Body of pancreas (tissue), 4 donors: Measurements from ENCODE around the gene ADIPOR1. TPM values are rescaled to one million over a fixed set of nuclear protein-coding genes. Genes with fewer than 3 reads are reported as not detected.
"Not testable (repeated sequence)": the region's sequence is repeated elsewhere in the genome, so short reads cannot be mapped to it uniquely, and the experiment has no call there.

Experiments
- ATAC-seq: fragments of 150-250 bp; one replicate; pipeline ENCODE4 v1.9.1; 2016
- DNase-seq, 4 donors: peaks; one replicate each; pipeline ENCODE4 v3.0.0-alpha.2; 2019
- H3K27ac ChIP-seq, 4 donors: fragments of 200-600 bp; sonication (generic); 1 replicate in 3 of 4; 2 replicates in 1 of 4; pipeline versions ENCODE4 v1.5.1 to v1.6.1; 2016 to 2019; ENCODE audit warnings: mild to moderate bottlenecking in 1 of 4, mixed read lengths in 1 of 4, moderate library complexity in 1 of 4
- H3K27me3 ChIP-seq, 2 donors: fragments of 200-600 bp; sonication (generic); one replicate each; pipeline ENCODE4 v1.6.0; 2016; ENCODE audit warnings: mild to moderate bottlenecking in 1 of 2
- H3K36me3 ChIP-seq, 2 donors: fragments of 200-600 bp; sonication (generic); replicated peaks in 1 of 2; 2 replicates each; pipeline ENCODE4 v1.5.1; 2016; ENCODE audit warnings: low read depth in 2 of 2; ENCODE audit not compliant: insufficient read depth in 1 of 2
- H3K4me1 ChIP-seq: fragments of 200-600 bp; sonication (generic); one replicate; pipeline ENCODE4 v1.6.0; 2016
- H3K4me3 ChIP-seq, 2 donors: fragments of 200-600 bp; sonication (generic); 1 replicate in 1 of 2; 2 replicates in 1 of 2; pipeline ENCODE4 v1.5.1; 2016 to 2019
- H3K9me3 ChIP-seq, 3 donors: fragments of 200-600 bp; sonication (generic); 1 replicate in 2 of 3; 2 replicates in 1 of 3; pipeline ENCODE4 v1.5.1; 2016
- CTCF ChIP-seq, 7 experiments: fragments of 450-650 bp in 4 of 7; fragments of 200-600 bp in 3 of 7; sonication (generic) in 3 of 7; IDR thresholded peaks; one replicate each; pipeline ENCODE4 v1.5.1; 2016 to 2019; ENCODE audit warnings: antibody characterized with exemption in 7 of 7
- POLR2A ChIP-seq, 3 donors: fragments of 450-650 bp; IDR thresholded peaks; one replicate each; pipeline ENCODE4 v1.6.1; 2016; ENCODE audit warnings: antibody characterized with exemption in 3 of 3, mild to moderate bottlenecking in 2 of 3
- WGBS, 2 donors: methylation state at CpG; one replicate each; pipeline ENCODE4 v1.1.5; 2017; 5-methylcytosine and 5-hydroxymethylcytosine counted together
- intact Hi-C: fragments of 100-400 bp; cut with DNase I; formaldehyde crosslinking; loops from one replicate; pipeline ENCODE4 v1.15.1; 2023
- total RNA-seq, 2 donors: library from RNA; depleted of rRNA; stranded (reverse); fragments of >200 nt; gene quantifications; one replicate each; pipeline ENCODE4 v1.1.0, GENCODE V29; 2016

The ADIPOR1 gene
- total RNA-seq, 2 donors from 2014 or later = 38.6 to 52.4 TPM

GRCh38 chr1:202942426-202942825 is 15.7 kb downstream of the ADIPOR1 start:
- 83 to 92% methylated on average over 1 of the region's 1 CpG for WGBS, 2 donors
- TF ChIP-seq POLR2A (IDR thresholded peaks at IDR 0.05) = no peak
- no peak for TF ChIP-seq CTCF (IDR thresholded peaks at IDR 0.05)
- H3K9me3 ChIP-seq = no peaks in the 10 kb centered on the region
- intact Hi-C loops = no loop called here
- no peak overlapping the region for H3K27ac ChIP-seq
- ATAC-seq (no peak), DNase-seq (no peak)
- H3K4me3 ChIP-seq = no peak overlapping the region
- H3K36me3 ChIP-seq = peaks cover 17 to 44% of the 10 kb centered on the region in 2 donors
- no peaks in the 10 kb centered on the region for H3K4me1 ChIP-seq
- H3K27me3 ChIP-seq = no peaks in the 10 kb centered on the region

GRCh38 chr1:202941372-202941771 is 16.7 kb downstream of the ADIPOR1 start:
- no peak for DNase-seq
- TF ChIP-seq POLR2A (IDR thresholded peaks at IDR 0.05) (no peak), CTCF (IDR thresholded peaks at IDR 0.05) (no peak)
- intact Hi-C loops = no loop called here
- 95% methylated on average over 4 of the region's 4 CpGs for WGBS, 2 donors
- H3K4me3 ChIP-seq = no peak overlapping the region
- H3K36me3 ChIP-seq = peaks cover 15 to 42% of the 10 kb centered on the region in 2 donors
- no peaks in the 10 kb centered on the region for H3K4me1 ChIP-seq
- no peak overlapping the region for H3K27ac ChIP-seq
- H3K9me3 ChIP-seq = no peaks in the 10 kb centered on the region
- H3K27me3 ChIP-seq = no peaks in the 10 kb centered on the region
- ATAC-seq = no peak

- no peaks in the 10 kb centered on the region for H3K4me1 ChIP-seq
Measured at GRCh38 chr1:202940561-202940960, 17.6 kb downstream of the ADIPOR1 start.

GRCh38 chr1:202938287-202938925 is 19.7 kb downstream of the ADIPOR1 start:
- no peak for TF ChIP-seq POLR2A (IDR thresholded peaks at IDR 0.05)
- no peak for TF ChIP-seq CTCF (IDR thresholded peaks at IDR 0.05)
- no peak overlapping the region for H3K27ac ChIP-seq
- H3K4me3 ChIP-seq = no peak overlapping the region
- H3K4me1 ChIP-seq = no peaks in the 10 kb centered on the region
- intact Hi-C loops = no loop called here
- peaks cover 3 to 19% of the 10 kb centered on the region in 2 donors for H3K36me3 ChIP-seq
- DNase-seq (no peak), ATAC-seq (no peak)
- no peaks in the 10 kb centered on the region for H3K9me3 ChIP-seq
- no peaks in the 10 kb centered on the region for H3K27me3 ChIP-seq
- 59 to 82% methylated on average over 5 of the region's 5 CpGs for WGBS, 2 donors

More at GRCh38 chr1:202940561-202940960, 17.6 kb downstream of the ADIPOR1 start:
- no peak overlapping the region for H3K4me3 ChIP-seq
- H3K27ac ChIP-seq = no peak overlapping the region
- intact Hi-C loops = no loop called here
- peaks cover 10 to 36% of the 10 kb centered on the region in 2 donors for H3K36me3 ChIP-seq
- no peaks in the 10 kb centered on the region for H3K27me3 ChIP-seq
- no peaks in the 10 kb centered on the region for H3K9me3 ChIP-seq
- DNase-seq (no peak), ATAC-seq (no peak)
- TF ChIP-seq POLR2A (IDR thresholded peaks at IDR 0.05) (no peak), CTCF (IDR thresholded peaks at IDR 0.05) (no peak)

GRCh38 chr1:202936409-202936808 is 21.7 kb downstream of the ADIPOR1 start:
- H3K4me3 ChIP-seq, H3K27ac ChIP-seq, H3K36me3 ChIP-seq, H3K27me3 ChIP-seq, DNase-seq, H3K4me1 ChIP-seq, intact Hi-C loops, H3K9me3 ChIP-seq, ATAC-seq: not testable (repeated sequence)
- WGBS, 2 donors = 60 to 89% methylated on average over 1 of the region's 6 CpGs
